Mammary epithelial cell (primary cell): ENCODE results near the gene EPHB6.

Source experiments
- EZH2 ChIP-seq: IDR thresholded peaks from 2 replicates; pipeline ENCODE4 v1.6.1; 2012; ENCODE audit warnings: low read length, inconsistent platforms, borderline replicate concordance
- TF ChIP-seq, protein P1 (sequence below), 2 donors: IDR thresholded peaks in 1 of 2; conservative IDR thresholded peaks in 1 of 2; 2 replicates each; pipeline ENCODE4 v1.5.1; 2011 to 2012; ENCODE audit warnings: inconsistent platforms in 2 of 2, low read length in 2 of 2, mild to moderate bottlenecking in 2 of 2, control low read depth in 1 of 2, low read depth in 1 of 2; ENCODE audit not compliant: insufficient read depth in 1 of 2; ENCODE audit errors: extremely low read depth in 1 of 2

DNA sequence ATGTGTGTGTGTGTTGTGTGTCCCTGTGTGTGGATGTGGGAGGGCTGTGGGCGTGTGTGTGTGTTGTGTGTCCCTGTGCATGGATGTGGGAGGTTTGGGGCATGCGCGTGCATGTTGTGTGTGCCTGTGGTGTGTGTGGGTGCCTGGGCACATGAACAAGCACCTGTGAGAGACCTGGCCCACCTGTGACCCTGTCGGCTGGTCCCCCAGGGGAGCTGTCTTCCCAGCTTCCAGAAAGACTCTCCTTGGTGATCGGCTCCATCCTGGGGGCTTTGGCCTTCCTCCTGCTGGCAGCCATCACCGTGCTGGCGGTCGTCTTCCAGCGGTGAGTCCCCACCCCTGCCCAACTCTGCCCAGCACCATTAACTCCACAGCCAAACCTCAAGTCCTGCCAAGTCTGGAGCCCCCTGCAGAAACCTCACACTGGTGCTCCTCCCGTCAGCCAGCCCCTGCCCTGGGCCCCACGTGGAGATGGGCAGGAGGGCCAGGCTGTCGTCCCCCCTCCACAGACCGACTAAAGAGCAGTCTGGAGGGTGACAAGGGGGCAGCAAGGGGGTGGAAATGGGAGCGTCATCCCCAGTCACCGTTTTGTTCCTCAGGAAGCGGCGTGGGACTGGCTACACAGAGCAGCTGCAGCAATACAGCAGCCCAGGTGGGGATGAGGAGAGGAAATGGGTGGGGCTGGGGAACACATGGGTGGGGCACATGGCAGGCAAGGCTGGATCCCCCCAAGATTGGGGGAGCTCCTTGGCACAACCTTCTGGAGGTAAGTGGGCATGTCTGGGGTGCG, 12.7 kb downstream of the EPHB6 start:
- TF ChIP-seq, protein P1, sequence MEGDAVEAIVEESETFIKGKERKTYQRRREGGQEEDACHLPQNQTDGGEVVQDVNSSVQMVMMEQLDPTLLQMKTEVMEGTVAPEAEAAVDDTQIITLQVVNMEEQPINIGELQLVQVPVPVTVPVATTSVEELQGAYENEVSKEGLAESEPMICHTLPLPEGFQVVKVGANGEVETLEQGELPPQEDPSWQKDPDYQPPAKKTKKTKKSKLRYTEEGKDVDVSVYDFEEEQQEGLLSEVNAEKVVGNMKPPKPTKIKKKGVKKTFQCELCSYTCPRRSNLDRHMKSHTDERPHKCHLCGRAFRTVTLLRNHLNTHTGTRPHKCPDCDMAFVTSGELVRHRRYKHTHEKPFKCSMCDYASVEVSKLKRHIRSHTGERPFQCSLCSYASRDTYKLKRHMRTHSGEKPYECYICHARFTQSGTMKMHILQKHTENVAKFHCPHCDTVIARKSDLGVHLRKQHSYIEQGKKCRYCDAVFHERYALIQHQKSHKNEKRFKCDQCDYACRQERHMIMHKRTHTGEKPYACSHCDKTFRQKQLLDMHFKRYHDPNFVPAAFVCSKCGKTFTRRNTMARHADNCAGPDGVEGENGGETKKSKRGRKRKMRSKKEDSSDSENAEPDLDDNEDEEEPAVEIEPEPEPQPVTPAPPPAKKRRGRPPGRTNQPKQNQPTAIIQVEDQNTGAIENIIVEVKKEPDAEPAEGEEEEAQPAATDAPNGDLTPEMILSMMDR (conservative IDR thresholded peaks at IDR 0.05 in 1 of 2, IDR thresholded peaks at IDR 0.05 in 1 of 2; ENCODE audit: extremely low read depth in 1 of 2, insufficient read depth in 1 of 2, low read depth in 1 of 2, low read length in 2 of 2), result no peak
- no peak for TF ChIP-seq EZH2
